HepG2 (cell line): Measurements from ENCODE around the gene TM9SF4. TPM values are rescaled to one million over a fixed set of nuclear protein-coding genes. Genes with fewer than 3 reads are reported as not detected.
A peak's percentile ranks its signal among the peaks of the same experiment; 100 is the strongest.

Experiments used
- ISX ChIP-seq: sonication (generic); formaldehyde crosslinking; conservative IDR thresholded peaks from 2 replicates; pipeline ENCODE4 v1.5.0; 2020; ENCODE audit warnings: missing genetic modification reagents
- NR2F6 ChIP-seq, 2 experiments: IDR thresholded peaks; 2 replicates each; pipeline ENCODE4 v1.6.1; 2016; ENCODE audit warnings: antibody characterized with exemption in 1 of 2, mild to moderate bottlenecking in 1 of 2
- PAX8 ChIP-seq: sonication (generic); formaldehyde crosslinking; IDR thresholded peaks from 2 replicates; pipeline ENCODE4 v1.8.0; 2022; ENCODE audit warnings: mild to moderate bottlenecking, missing genetic modification reagents, borderline replicate concordance
- PHF20 ChIP-seq: sonication (generic); formaldehyde crosslinking; IDR thresholded peaks from 2 replicates; pipeline ENCODE4 v1.5.0; 2020; ENCODE audit warnings: mild to moderate bottlenecking, missing genetic modification reagents
- RARA ChIP-seq: IDR thresholded peaks from 2 replicates; pipeline ENCODE4 v1.6.1; 2016; ENCODE audit warnings: missing genetic modification reagents, missing compliant biosample characterization
- RXRB ChIP-seq: IDR thresholded peaks from 2 replicates; pipeline ENCODE4 v1.6.1; 2016; ENCODE audit warnings: borderline replicate concordance, missing genetic modification reagents, missing compliant biosample characterization
- SOX5 ChIP-seq: IDR thresholded peaks from 2 replicates; pipeline ENCODE4 v1.6.1; 2016; ENCODE audit warnings: borderline replicate concordance
- SYNCRIP ChIP-seq: fragments of 200-400 bp; formaldehyde crosslinking; IDR thresholded peaks from 2 replicates; pipeline ENCODE4 v1.6.1; 2018; ENCODE audit warnings: mild to moderate bottlenecking, low read depth, low read length; ENCODE audit not compliant: insufficient read depth
- TBX3 ChIP-seq: fragments of 450-650 bp; IDR thresholded peaks from 2 replicates; pipeline ENCODE4 v1.6.1; 2017; ENCODE audit warnings: antibody characterized with exemption, mild to moderate bottlenecking, inconsistent platforms, borderline replicate concordance
- TEAD2 ChIP-seq: sonication (generic); formaldehyde crosslinking; IDR thresholded peaks from 2 replicates; pipeline ENCODE4 v1.9.0; 2021; ENCODE audit warnings: missing genetic modification reagents
- ZFP37 ChIP-seq: sonication (generic); formaldehyde crosslinking; IDR thresholded peaks from 2 replicates; pipeline ENCODE4 v1.4.0; 2020; ENCODE audit warnings: missing genetic modification reagents, borderline replicate concordance
- ZFY ChIP-seq: sonication (generic); formaldehyde crosslinking; IDR thresholded peaks from 2 replicates; pipeline ENCODE4 v1.4.0; 2020; ENCODE audit warnings: missing genetic modification reagents
- ZKSCAN8 ChIP-seq: IDR thresholded peaks from 2 replicates; pipeline ENCODE4 v1.6.1; 2016; ENCODE audit warnings: borderline replicate concordance, missing genetic modification reagents, missing compliant biosample characterization
- ZNF253 ChIP-seq: sonication (generic); formaldehyde crosslinking; IDR thresholded peaks from 2 replicates; pipeline ENCODE4 v1.8.0; 2022; ENCODE audit warnings: mild to moderate bottlenecking, missing genetic modification reagents, borderline replicate concordance
- ZNF850 ChIP-seq: sonication (generic); formaldehyde crosslinking; conservative IDR thresholded peaks from 2 replicates; pipeline ENCODE4 v1.9.0; 2021; ENCODE audit warnings: mild to moderate bottlenecking, missing genetic modification reagents
- ZSCAN29 ChIP-seq: sonication (generic); formaldehyde crosslinking; conservative IDR thresholded peaks from 2 replicates; pipeline ENCODE4 v1.4.0; 2020; ENCODE audit warnings: mild to moderate bottlenecking, missing genetic modification reagents
- polyA plus RNA-seq, 8 experiments: library from polyadenylated mRNA; depleted of rRNA in 3 of 8; stranded (reverse) in 7 of 8; unstranded in 1 of 8; fragments of >200 nt; fragmentation: Illumina TruSeq in 4 of 8; extraction: Trizol in 4 of 8; gene quantifications; 2 replicates each; pipeline versions ENCODE4 v1.2.1 to v1.2.3, GENCODE V29; 2011 to 2016; ENCODE audit warnings: low read depth in 4 of 8, missing spikeins in 1 of 8, mixed read lengths in 1 of 8; ENCODE audit not compliant: insufficient read depth in 1 of 8
- total RNA-seq, 5 experiments: library from RNA; depleted of rRNA; stranded (reverse); fragments of >200 nt; fragmentation: Illumina TruSeq; extraction: Trizol; gene quantifications; 2 replicates each; pipeline ENCODE4 v1.2.3, GENCODE V29; 2016; ENCODE audit warnings: low read depth in 1 of 5
- TF ChIP-seq, protein P1 (sequence below): sonication (generic); formaldehyde crosslinking; IDR thresholded peaks from 2 replicates; pipeline ENCODE4 v1.4.0; 2020; ENCODE audit warnings: mild to moderate bottlenecking, missing genetic modification reagents
- TF ChIP-seq, protein P2 (sequence below): sonication (generic); formaldehyde crosslinking; IDR thresholded peaks from 2 replicates; pipeline ENCODE4 v1.4.0; 2020; ENCODE audit warnings: missing genetic modification reagents
- TF ChIP-seq, protein P3 (sequence below): sonication (generic); formaldehyde crosslinking; IDR thresholded peaks from 2 replicates; pipeline ENCODE4 v1.5.1; 2020; ENCODE audit warnings: missing genetic modification reagents, mild to moderate bottlenecking, borderline replicate concordance

Gene TM9SF4
- total and polyA plus RNA-seq, 2 of the 13 experiments (the other 11 are each of a cell fraction or from before 2014, with no cell fraction given) = 53.5 to 171 TPM

DNA sequence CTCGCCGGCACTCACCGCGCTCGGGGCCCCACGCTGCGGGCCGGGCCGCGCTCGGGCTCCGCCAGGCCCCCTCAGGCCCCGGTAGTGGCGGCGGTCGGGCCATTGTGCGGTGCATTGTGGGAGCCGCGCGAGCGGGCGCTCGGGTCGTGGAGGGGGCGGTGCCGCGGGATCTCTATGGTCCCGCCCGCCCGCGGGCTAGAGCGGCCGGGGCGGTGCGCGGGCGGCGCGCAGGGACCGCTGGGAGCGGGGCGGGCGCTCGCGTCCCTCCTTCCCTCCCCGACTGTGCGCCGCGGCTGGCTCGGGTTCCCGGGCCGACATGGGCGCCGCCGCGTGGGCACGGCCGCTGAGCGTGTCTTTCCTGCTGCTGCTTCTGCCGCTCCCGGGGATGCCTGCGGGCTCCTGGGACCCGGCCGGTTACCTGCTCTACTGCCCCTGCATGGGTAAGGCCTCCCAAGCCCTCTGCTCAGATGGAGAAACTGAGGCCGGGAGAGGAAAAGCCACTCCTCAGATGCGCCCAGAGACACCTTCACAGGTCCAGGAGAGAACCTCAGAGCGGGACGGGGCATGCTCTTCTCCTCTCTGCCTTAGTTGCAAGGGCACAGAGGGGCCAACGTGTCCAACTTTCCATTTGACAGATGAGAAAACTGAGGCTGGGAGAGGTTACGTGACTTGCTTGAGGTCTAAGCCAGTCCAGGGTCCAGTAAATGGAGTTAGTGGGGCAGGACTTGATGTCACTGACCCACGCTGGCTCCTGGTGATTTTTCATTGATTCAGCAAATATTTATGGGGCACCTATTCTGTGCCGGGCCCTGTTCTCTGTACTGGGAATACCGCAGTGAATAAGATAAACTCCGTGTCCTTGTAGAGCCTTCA is 98.3 kb downstream of the TM9SF4 start, which contains the start of the genes PLAGL2 and POFUT1 (continued):
- TF ChIP-seq, protein P1, sequence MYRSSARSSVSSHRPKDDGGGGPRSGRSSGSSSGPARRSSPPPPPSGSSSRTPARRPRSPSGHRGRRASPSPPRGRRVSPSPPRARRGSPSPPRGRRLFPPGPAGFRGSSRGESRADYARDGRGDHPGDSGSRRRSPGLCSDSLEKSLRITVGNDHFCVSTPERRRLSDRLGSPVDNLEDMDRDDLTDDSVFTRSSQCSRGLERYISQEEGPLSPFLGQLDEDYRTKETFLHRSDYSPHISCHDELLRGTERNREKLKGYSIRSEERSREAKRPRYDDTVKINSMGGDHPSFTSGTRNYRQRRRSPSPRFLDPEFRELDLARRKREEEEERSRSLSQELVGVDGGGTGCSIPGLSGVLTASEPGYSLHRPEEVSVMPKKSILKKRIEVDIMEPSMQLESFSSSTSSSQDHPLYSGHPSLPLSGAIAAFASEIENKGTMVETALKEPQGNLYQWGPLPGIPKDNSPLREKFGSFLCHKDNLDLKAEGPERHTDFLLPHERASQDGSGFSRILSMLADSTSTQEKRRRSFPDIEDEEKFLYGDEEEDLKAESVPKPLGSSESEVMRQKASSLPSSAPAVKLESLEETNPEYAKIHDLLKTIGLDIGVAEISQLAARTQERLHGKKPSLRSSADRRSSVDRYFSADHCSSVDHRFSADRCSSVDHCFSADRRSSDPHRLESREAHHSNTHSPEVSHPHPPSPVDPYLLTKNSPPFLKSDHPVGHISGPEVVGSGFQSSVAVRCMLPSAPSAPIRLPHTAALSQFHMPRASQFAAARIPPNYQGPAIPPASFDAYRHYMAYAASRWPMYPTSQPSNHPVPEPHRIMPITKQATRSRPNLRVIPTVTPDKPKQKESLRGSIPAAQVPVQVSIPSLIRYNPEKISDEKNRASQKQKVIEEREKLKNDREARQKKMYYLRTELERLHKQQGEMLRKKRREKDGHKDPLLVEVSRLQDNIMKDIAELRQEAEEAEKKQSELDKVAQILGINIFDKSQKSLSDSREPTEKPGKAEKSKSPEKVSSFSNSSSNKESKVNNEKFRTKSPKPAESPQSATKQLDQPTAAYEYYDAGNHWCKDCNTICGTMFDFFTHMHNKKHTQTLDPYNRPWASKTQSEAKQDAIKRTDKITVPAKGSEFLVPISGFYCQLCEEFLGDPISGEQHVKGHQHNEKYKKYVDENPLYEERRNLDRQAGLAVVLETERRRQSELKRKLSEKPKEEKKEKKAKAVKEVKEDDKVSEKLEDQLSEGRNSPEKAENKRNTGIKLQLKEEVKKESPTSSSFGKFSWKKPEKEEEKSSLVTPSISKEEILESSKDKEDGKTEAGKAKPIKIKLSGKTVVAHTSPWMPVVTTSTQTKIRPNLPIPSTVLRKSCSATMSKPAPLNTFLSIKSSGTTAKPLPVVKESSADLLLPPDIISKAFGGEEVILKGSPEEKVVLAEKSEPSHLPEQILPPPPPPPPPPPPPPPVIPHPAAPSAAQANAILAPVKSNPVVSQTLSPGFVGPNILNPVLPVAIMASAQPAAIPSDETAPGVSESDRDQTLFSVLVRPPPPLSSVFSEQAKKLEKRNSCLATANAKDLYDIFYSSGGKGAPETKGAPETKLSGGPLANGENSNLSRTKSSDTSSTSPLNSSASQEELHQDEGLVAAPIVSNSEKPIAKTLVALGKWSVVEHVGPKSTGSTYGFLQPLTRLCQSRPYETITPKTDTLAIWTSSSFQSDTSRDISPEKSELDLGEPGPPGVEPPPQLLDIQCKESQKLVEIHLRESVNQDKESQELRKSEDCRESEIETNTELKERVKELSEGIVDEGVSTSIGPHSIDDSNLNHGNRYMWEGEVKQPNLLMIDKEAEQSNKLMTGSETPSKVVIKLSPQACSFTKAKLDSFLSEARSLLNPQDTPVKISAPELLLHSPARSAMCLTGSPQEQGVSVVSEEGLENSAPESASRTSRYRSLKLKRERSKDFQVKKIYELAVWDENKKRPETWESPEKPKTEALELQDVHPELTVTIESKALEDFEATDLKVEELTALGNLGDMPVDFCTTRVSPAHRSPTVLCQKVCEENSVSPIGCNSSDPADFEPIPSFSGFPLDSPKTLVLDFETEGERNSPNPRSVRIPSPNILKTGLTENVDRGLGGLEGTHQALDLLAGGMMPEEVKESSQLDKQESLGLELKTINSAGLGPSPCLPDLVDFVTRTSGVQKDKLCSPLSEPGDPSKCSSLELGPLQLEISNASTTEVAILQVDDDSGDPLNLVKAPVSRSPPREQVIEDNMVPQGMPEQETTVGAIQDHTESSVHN (CRISPR knock-in tag) = no peak; the same call in 1 of the 2 replicates
- no peak for TF ChIP-seq TBX3
- TF ChIP-seq ZNF253 (CRISPR knock-in tag) = peak; percentile 80; the same call in 1 of the 2 replicates
- TF ChIP-seq RXRB (CRISPR knock-in tag) = no peak; the same call in 1 of the 2 replicates
- TF ChIP-seq NR2F6 (IDR thresholded peaks at IDR 0.05) = peak; percentile 43
- TF ChIP-seq NR2F6 (CRISPR knock-in tag; IDR thresholded peaks at IDR 0.05) = 0 out of 2 replicates have a peak, but pooled peaks have one; percentile 19
- TF ChIP-seq, protein P2, sequence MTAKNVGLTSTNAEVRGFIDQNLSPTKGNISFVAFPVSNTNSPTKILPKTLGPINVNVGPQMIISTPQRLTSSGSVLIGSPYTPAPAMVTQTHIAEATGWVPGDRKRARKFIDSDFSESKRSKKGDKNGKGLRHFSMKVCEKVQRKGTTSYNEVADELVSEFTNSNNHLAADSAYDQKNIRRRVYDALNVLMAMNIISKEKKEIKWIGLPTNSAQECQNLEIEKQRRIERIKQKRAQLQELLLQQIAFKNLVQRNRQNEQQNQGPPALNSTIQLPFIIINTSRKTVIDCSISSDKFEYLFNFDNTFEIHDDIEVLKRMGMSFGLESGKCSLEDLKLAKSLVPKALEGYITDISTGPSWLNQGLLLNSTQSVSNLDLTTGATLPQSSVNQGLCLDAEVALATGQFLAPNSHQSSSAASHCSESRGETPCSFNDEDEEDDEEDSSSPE (CRISPR knock-in tag) = peak; percentile 91
- peak; percentile 30; the same call in 1 of the 2 replicates for TF ChIP-seq PAX8 (CRISPR knock-in tag)
- TF ChIP-seq PHF20 (CRISPR knock-in tag) = peak; percentile 88
- no peak for TF ChIP-seq TEAD2 (CRISPR knock-in tag)
- TF ChIP-seq, protein P3, sequence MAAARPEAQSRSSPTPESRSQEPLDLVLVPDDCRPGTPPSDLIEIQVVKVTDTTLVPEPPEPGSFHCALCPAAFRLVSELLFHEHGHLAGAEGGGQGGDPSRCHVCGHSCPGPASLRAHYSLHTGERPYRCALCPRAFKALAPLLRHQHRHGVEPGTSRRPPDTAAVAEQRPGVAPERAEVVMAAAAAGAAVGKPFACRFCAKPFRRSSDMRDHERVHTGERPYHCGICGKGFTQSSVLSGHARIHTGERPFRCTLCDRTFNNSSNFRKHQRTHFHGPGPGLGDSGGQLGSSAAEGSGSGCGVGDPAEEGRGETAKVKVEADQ = peak; percentile 99
- no peak for TF ChIP-seq ZNF850 (CRISPR knock-in tag)
- peak; percentile 20; the same call in 1 of the 2 replicates for TF ChIP-seq SOX5 (CRISPR knock-in tag)
- peak; percentile 99 for TF ChIP-seq ZFY
- no peak for TF ChIP-seq ZSCAN29 (CRISPR knock-in tag)
- no peak; the same call in 1 of the 2 replicates for TF ChIP-seq ZFP37 (CRISPR knock-in tag)
- TF ChIP-seq ZKSCAN8 (CRISPR knock-in tag) = no peak
- peak; percentile 10; the same call in 1 of the 2 replicates for TF ChIP-seq ISX (CRISPR knock-in tag)
- peak; percentile 39; the same call in 1 of the 2 replicates for TF ChIP-seq RARA
- TF ChIP-seq SYNCRIP = no peak
